ENCODE measurements around the gene EVA1A.

The EVA1A gene

GRCh38 chr2:75563591-75563990 lies 2.9 kb upstream of the EVA1A start:
- Histone ChIP-seq H3K36me3 (ENCODE audit: low read length) (no peaks in the 10 kb centered on the region), H3K9me3 (ENCODE audit: insufficient read depth, low read length) (no peaks in the 10 kb centered on the region), H3F3A (ENCODE audit: insufficient read depth) (no peaks in the 10 kb centered on the region), H3K79me2 (ENCODE audit: insufficient read depth, low read length) (no peaks in the 10 kb centered on the region), H3K4me3 (ENCODE audit: insufficient read depth, low read length, poor library complexity, severe bottlenecking) (no peak overlapping the region), H2AFZ (ENCODE audit: low read depth, low read length, severe bottlenecking) (no peak overlapping the region), H4K20me1 (ENCODE audit: low read depth, low read length) (no peaks in the 10 kb centered on the region), H3K9ac (ENCODE audit: low read length) (no peak overlapping the region), H3K27me3 (ENCODE audit: low read length) (no peaks in the 10 kb centered on the region), H3K27ac (ENCODE audit: low read depth, low read length) (no peak overlapping the region), H3K9me2 (replicated peaks; ENCODE audit: insufficient read depth, low read length) (no peaks in the 10 kb centered on the region), H3K4me2 (ENCODE audit: low read depth, low read length, poor library complexity, severe bottlenecking) (no peak overlapping the region)
- TF ChIP-seq CTCF (IDR thresholded peaks at IDR 0.05; ENCODE audit: insufficient read depth, low read length, poor library complexity, severe bottlenecking) (no peak), EZH2phosphoT487 (conservative IDR thresholded peaks at IDR 0.05; ENCODE audit: low read length) (no peak)

- TF ChIP-seq EZH2phosphoT487 (conservative IDR thresholded peaks at IDR 0.05; ENCODE audit: low read length) = no peak
- no peak for TF ChIP-seq CTCF (IDR thresholded peaks at IDR 0.05; ENCODE audit: insufficient read depth, low read length, poor library complexity, severe bottlenecking)
- H4K20me1 ChIP-seq (ENCODE audit: low read depth, low read length) = no peaks in the 10 kb centered on the region
- H3F3A ChIP-seq (ENCODE audit: insufficient read depth) = no peaks in the 10 kb centered on the region
- no peaks in the 10 kb centered on the region for H3K9me2 ChIP-seq (replicated peaks; ENCODE audit: insufficient read depth, low read length)
- H3K27ac ChIP-seq (ENCODE audit: low read depth, low read length) = no peak overlapping the region
- H3K9me3 ChIP-seq (ENCODE audit: insufficient read depth, low read length) = no peaks in the 10 kb centered on the region
- H2AFZ ChIP-seq (ENCODE audit: low read depth, low read length, severe bottlenecking) = no peak overlapping the region
- no peaks in the 10 kb centered on the region for H3K79me2 ChIP-seq (ENCODE audit: insufficient read depth, low read length)
- no peak overlapping the region for H3K9ac ChIP-seq (ENCODE audit: low read length)
- no peaks in the 10 kb centered on the region for H3K36me3 ChIP-seq (ENCODE audit: low read length)
- no peaks in the 10 kb centered on the region for H3K27me3 ChIP-seq (ENCODE audit: low read length)
- no peak overlapping the region for H3K4me2 ChIP-seq (ENCODE audit: low read depth, low read length, poor library complexity, severe bottlenecking)
- no peak overlapping the region for H3K4me3 ChIP-seq (ENCODE audit: insufficient read depth, low read length, poor library complexity, severe bottlenecking)
Observed at GRCh38 chr2:75562513-75562864, 1.8 kb upstream of the EVA1A start.

DNA sequence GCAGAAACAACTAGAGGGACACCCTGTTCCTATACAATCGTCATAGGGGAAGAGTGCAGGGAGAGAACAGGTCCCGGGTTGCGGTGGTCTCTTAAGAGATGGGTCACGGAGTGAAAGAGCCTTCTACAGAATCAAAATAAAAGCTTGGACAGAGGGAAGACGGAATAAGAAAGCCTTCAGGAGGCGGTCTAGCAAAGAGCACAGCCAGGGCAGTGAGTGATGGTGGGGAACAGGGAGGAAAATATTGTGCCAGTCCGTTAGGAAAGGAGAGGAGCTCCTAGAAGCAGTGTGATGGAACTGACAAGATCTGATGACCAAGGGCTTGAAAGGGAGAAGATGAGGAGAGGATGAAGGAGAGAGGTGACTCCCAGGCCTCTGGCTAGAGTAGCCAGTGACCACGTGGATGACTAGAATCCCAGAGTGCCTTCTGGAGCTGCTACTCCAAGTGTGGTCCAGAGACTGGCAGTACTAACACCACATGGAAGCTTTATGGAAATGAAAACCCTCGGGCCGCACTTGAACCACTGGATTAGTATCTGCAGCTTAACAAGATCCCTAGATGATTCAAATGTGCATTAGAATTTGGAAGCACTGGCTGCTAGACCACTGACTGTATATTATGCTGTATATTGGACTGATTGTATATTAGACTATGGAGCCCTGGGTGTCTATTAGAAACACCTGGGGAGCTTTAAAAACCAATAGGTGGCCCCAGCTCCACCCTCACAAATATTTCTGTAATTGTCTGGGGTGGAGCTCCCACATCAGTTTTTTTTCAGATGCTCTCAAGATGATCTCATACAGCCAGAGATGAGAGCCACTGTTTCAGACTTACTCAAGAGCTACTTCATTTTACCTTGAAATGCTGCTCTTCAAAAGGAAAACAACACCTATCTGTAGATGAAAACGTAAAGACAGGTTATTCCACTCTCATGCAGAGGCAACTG lies 1.1 kb upstream of the EVA1A start:
- Histone ChIP-seq H3F3A (ENCODE audit: insufficient read depth) (no peaks in the 10 kb centered on the region), H3K27ac (ENCODE audit: low read depth, low read length) (no peak overlapping the region), H3K4me3 (ENCODE audit: insufficient read depth, low read length, poor library complexity, severe bottlenecking) (no peak overlapping the region), H3K4me2 (ENCODE audit: low read depth, low read length, poor library complexity, severe bottlenecking) (no peak overlapping the region), H3K9me2 (replicated peaks; ENCODE audit: insufficient read depth, low read length) (no peaks in the 10 kb centered on the region), H3K9me3 (ENCODE audit: insufficient read depth, low read length) (no peaks in the 10 kb centered on the region), H3K27me3 (ENCODE audit: low read length) (no peaks in the 10 kb centered on the region), H3K79me2 (ENCODE audit: insufficient read depth, low read length) (no peaks in the 10 kb centered on the region), H3K9ac (ENCODE audit: low read length) (no peak overlapping the region), H3K36me3 (ENCODE audit: low read length) (no peaks in the 10 kb centered on the region), H4K20me1 (ENCODE audit: low read depth, low read length) (no peaks in the 10 kb centered on the region), H2AFZ (ENCODE audit: low read depth, low read length, severe bottlenecking) (no peak overlapping the region)
- TF ChIP-seq CTCF (IDR thresholded peaks at IDR 0.05; ENCODE audit: insufficient read depth, low read length, poor library complexity, severe bottlenecking) (no peak), EZH2phosphoT487 (conservative IDR thresholded peaks at IDR 0.05; ENCODE audit: low read length) (no peak)
